DMS153 treated with DMSO at 0.1 percent for 48 hours (cell line): ENCODE measurements around the gene GRHL3.

ENCODE experiments used
- DNase-seq: peaks from one replicate; lab custom pipeline; 2025; ENCODE audit not compliant: unreplicated experiment; lab: John Stamatoyannopoulos, UW

Gene GRHL3

GRCh38 chr1:24317081-24317480 is 2.1 kb upstream of the GRHL3 start:
- DNase-seq: no peak

- no peak for DNase-seq
Measured at GRCh38 chr1:24317956-24318614, 1.1 kb upstream of the GRHL3 start.

- no peak for DNase-seq
Measured at GRCh38 chr1:24318615-24319311, 394 bp upstream of the GRHL3 start.

- no peak for DNase-seq
Measured at GRCh38 chr1:24319962-24320361, 805 bp downstream of the GRHL3 start.

- DNase-seq: no peak
Measured at GRCh38 chr1:24321126-24321525, 2.0 kb downstream of the GRHL3 start.

- DNase-seq: no peak
Measured at GRCh38 chr1:24321697-24322469, 2.7 kb downstream of the GRHL3 start.

- no peak for DNase-seq
Measured at GRCh38 chr1:24322470-24323177, 3.5 kb downstream of the GRHL3 start.

- no peak for DNase-seq
Measured at GRCh38 chr1:24323281-24323680, 4.1 kb downstream of the GRHL3 start.

GRCh38 chr1:24324903-24325302 is 5.7 kb downstream of the GRHL3 start:
- no peak for DNase-seq

- DNase-seq: no peak
Measured at GRCh38 chr1:24325587-24326449, 6.7 kb downstream of the GRHL3 start.

- DNase-seq: no peak
Measured at GRCh38 chr1:24327486-24327885, 8.3 kb downstream of the GRHL3 start.

- DNase-seq: no peak
Measured at GRCh38 chr1:24327891-24328290, 8.7 kb downstream of the GRHL3 start.

GRCh38 chr1:24329331-24329730 is 10.2 kb downstream of the GRHL3 start:
- no peak for DNase-seq

GRCh38 chr1:24329797-24330543 is 10.8 kb downstream of the GRHL3 start:
- DNase-seq: no peak

GRCh38 chr1:24331961-24332673 is 13.0 kb downstream of the GRHL3 start:
- no peak for DNase-seq

GRCh38 chr1:24336075-24336474 is 16.9 kb downstream of the GRHL3 start:
- no peak for DNase-seq

- DNase-seq: no peak
Measured at GRCh38 chr1:24337455-24337854, 18.3 kb downstream of the GRHL3 start.

GRCh38 chr1:24338447-24338846 is 19.3 kb downstream of the GRHL3 start:
- DNase-seq: no peak

- DNase-seq: no peak
Measured at GRCh38 chr1:24339996-24340395, 20.8 kb downstream of the GRHL3 start.
